Endothelial cell of umbilical vein (primary cell): ENCODE results near the gene CFAP141. TPM values are rescaled to one million over a fixed set of nuclear protein-coding genes. Genes with fewer than 3 reads are reported as not detected.

ENCODE experiments used
- BruUV-seq: library from RNA; stranded (reverse); fragments of 400-500 nt; replicated peaks from 2 replicates; lab custom pipeline; 2021; lab: Mats Ljungman, UMichigan
- CTCF ChIA-PET: fragments of 300-600, 350-600 bp; sonication (Branson Sonifier 250); formaldehyde crosslinking; loops from one replicate; lab custom pipeline; 2021; ENCODE audit warnings: antibody characterized with exemption, inconsistent platforms; lab: Charles Lee
- POLR2A ChIA-PET: fragments of 300-600, 350-600 bp; sonication (Branson Sonifier 250); formaldehyde crosslinking; loops from one replicate; lab custom pipeline; 2021; ENCODE audit warnings: antibody characterized with exemption, inconsistent platforms; lab: Charles Lee
- DNase-seq: peaks from one replicate; pipeline ENCODE4 v3.0.0-alpha.2; 2011; ENCODE audit warnings: low read depth, low spot score
- FAIRE-seq: peaks from 2 replicates; lab custom pipeline; 2011; peaks lifted over from hg19 to GRCh38; lab: Jason Lieb, UNC
- H2AFZ ChIP-seq: 2 replicates; pipeline ENCODE4 v1.6.0; 2012; ENCODE audit warnings: low read depth, low read length, control low read depth, inconsistent platforms
- H3K27ac ChIP-seq: 2 replicates; pipeline ENCODE4 v1.5.1; 2011; ENCODE audit warnings: low read depth, mild to moderate bottlenecking, control low read depth, low read length, moderate library complexity; ENCODE audit not compliant: insufficient read depth
- H3K27me3 ChIP-seq, 2 experiments: 2 replicates each; pipeline versions ENCODE4 v1.6.0 to v1.6.1; 2011; ENCODE audit warnings: low read length in 2 of 2, mixed read lengths in 1 of 2; ENCODE audit not compliant: control insufficient read depth in 2 of 2, insufficient read depth in 2 of 2
- H3K36me3 ChIP-seq, 2 experiments: 2 replicates in 1 of 2; 3 replicates in 1 of 2; pipeline ENCODE4 v1.5.1; 2011; ENCODE audit warnings: low read length in 2 of 2, mild to moderate bottlenecking in 1 of 2, moderate library complexity in 1 of 2; ENCODE audit not compliant: control insufficient read depth in 2 of 2, insufficient read depth in 2 of 2; ENCODE audit errors: extremely low read depth in 1 of 2
- H3K4me1 ChIP-seq: 3 replicates; pipeline ENCODE4 v1.5.1; 2011; ENCODE audit warnings: mild to moderate bottlenecking, low read length; ENCODE audit not compliant: control insufficient read depth, insufficient read depth; ENCODE audit errors: extremely low read depth
- H3K4me2 ChIP-seq: 2 replicates; pipeline ENCODE4 v1.6.1; 2011; ENCODE audit warnings: low read length, control low read depth, mixed read lengths; ENCODE audit not compliant: insufficient read depth
- H3K4me3 ChIP-seq, 3 experiments: fragments of 200-600 bp in 1 of 3; sonication (generic), shearing (Covaris generic) in 1 of 3; replicated peaks in 1 of 3; 2 replicates each; pipeline ENCODE4 v1.5.1; 2011 to 2016; ENCODE audit warnings: control low read depth in 3 of 3, low read length in 3 of 3, mild to moderate bottlenecking in 2 of 3, inconsistent platforms in 1 of 3, low read depth in 1 of 3, moderate library complexity in 1 of 3; ENCODE audit not compliant: insufficient read depth in 1 of 3
- H3K79me2 ChIP-seq: 2 replicates; pipeline ENCODE4 v1.6.0; 2012; ENCODE audit warnings: low read length, inconsistent platforms; ENCODE audit not compliant: control insufficient read depth, insufficient read depth
- H3K9ac ChIP-seq: replicated peaks from 2 replicates; pipeline ENCODE3; 2011; ENCODE audit warnings: low read length, control low read depth; ENCODE audit not compliant: insufficient read depth; ENCODE audit errors: extremely low read depth
- H3K9me1 ChIP-seq: replicated peaks from 3 replicates; pipeline ENCODE4 v1.6.0; 2011; ENCODE audit warnings: mild to moderate bottlenecking, low read length; ENCODE audit not compliant: control insufficient read depth, insufficient read depth; ENCODE audit errors: extremely low read depth
- H3K9me3 ChIP-seq: replicated peaks from 2 replicates; pipeline ENCODE4 v1.5.1; 2012; ENCODE audit warnings: low read length, inconsistent platforms; ENCODE audit not compliant: control insufficient read depth, insufficient read depth
- H4K20me1 ChIP-seq: replicated peaks from 2 replicates; pipeline ENCODE3; 2011; ENCODE audit warnings: mild to moderate bottlenecking, low read length; ENCODE audit not compliant: control insufficient read depth, insufficient read depth; ENCODE audit errors: extremely low read depth
- EZH2 ChIP-seq: IDR thresholded peaks from 2 replicates; pipeline ENCODE4 v1.6.1; 2012; ENCODE audit warnings: borderline replicate concordance, low read depth, mild to moderate bottlenecking, moderate library complexity, low read length, inconsistent platforms; ENCODE audit not compliant: severe bottlenecking
- FOS ChIP-seq: IDR thresholded peaks from 2 replicates; pipeline ENCODE4 v1.6.1; 2011; ENCODE audit warnings: mild to moderate bottlenecking, low read length, moderate library complexity, borderline replicate concordance; ENCODE audit not compliant: insufficient read depth
- GATA2 ChIP-seq: IDR thresholded peaks from 2 replicates; pipeline ENCODE4 v1.7.0; 2011; ENCODE audit warnings: low read depth, mild to moderate bottlenecking, moderate library complexity, mixed read lengths, low read length; ENCODE audit not compliant: insufficient read length, insufficient read depth
- JUN ChIP-seq: IDR thresholded peaks from 2 replicates; pipeline ENCODE4 v1.6.1; 2011; ENCODE audit warnings: borderline replicate concordance, low read depth; ENCODE audit not compliant: insufficient read length, insufficient read depth
- MAX ChIP-seq: IDR thresholded peaks from 2 replicates; pipeline ENCODE4 v1.6.1; 2011; ENCODE audit not compliant: insufficient read depth, insufficient read length
- MYC ChIP-seq: IDR thresholded peaks from one replicate; pipeline ENCODE4 v1.6.1; 2011; ENCODE audit warnings: mild to moderate bottlenecking, low read depth, low read length
- POLR2A ChIP-seq: IDR thresholded peaks from 2 replicates; pipeline ENCODE4 v1.6.1; 2012; ENCODE audit warnings: low read depth, mild to moderate bottlenecking, control low read depth, low read length
- POLR2AphosphoS5 ChIP-seq: IDR thresholded peaks from 2 replicates; pipeline ENCODE4 v1.6.1; 2012; ENCODE audit warnings: low read depth, mild to moderate bottlenecking, control low read depth, low read length, moderate library complexity; ENCODE audit not compliant: insufficient read depth
- dilution Hi-C: fragments of 300-500 bp; cut with MboI; formaldehyde crosslinking; loops from one replicate; pipeline ENCODE4 v1.15.0; 2019; ENCODE audit warnings: low sequenced_read_pairs; ENCODE audit not compliant: extremely low pct_ligation_motif_present
- intact Hi-C: fragments of 100-400 bp; cut with micrococcal nuclease; formaldehyde crosslinking; loops from one replicate; pipeline ENCODE4 v1.10.0; 2022
- polyA plus RNA-seq, 4 experiments: library from polyadenylated mRNA; depleted of rRNA in 3 of 4; stranded (reverse) in 3 of 4; unstranded in 1 of 4; fragments of >200 nt; gene quantifications; 2 replicates each; pipeline versions ENCODE4 v1.2.1 to v1.2.3, GENCODE V29; 2011 to 2012; ENCODE audit warnings: missing spikeins in 1 of 4
- total RNA-seq: library from RNA; stranded (reverse); gene quantifications from 2 replicates; pipeline ENCODE4 v1.2.3, GENCODE V29; 2021
- TF ChIP-seq, protein P1 (sequence below), 2 donors: IDR thresholded peaks; 1 replicate in 1 of 2; 2 replicates in 1 of 2; pipeline ENCODE4 v1.5.1; 2011; ENCODE audit warnings: low read length in 2 of 2, mild to moderate bottlenecking in 2 of 2, moderate library complexity in 2 of 2, control low read depth in 1 of 2, inconsistent platforms in 1 of 2, low read depth in 1 of 2; ENCODE audit not compliant: insufficient read depth in 1 of 2; ENCODE audit errors: extremely low read depth in 1 of 2

CFAP141 gene
- total and polyA plus RNA-seq, 2 donors (not counting 3 experiments of a cell fraction or from before 2014, with no cell fraction given) = not detected

DNA sequence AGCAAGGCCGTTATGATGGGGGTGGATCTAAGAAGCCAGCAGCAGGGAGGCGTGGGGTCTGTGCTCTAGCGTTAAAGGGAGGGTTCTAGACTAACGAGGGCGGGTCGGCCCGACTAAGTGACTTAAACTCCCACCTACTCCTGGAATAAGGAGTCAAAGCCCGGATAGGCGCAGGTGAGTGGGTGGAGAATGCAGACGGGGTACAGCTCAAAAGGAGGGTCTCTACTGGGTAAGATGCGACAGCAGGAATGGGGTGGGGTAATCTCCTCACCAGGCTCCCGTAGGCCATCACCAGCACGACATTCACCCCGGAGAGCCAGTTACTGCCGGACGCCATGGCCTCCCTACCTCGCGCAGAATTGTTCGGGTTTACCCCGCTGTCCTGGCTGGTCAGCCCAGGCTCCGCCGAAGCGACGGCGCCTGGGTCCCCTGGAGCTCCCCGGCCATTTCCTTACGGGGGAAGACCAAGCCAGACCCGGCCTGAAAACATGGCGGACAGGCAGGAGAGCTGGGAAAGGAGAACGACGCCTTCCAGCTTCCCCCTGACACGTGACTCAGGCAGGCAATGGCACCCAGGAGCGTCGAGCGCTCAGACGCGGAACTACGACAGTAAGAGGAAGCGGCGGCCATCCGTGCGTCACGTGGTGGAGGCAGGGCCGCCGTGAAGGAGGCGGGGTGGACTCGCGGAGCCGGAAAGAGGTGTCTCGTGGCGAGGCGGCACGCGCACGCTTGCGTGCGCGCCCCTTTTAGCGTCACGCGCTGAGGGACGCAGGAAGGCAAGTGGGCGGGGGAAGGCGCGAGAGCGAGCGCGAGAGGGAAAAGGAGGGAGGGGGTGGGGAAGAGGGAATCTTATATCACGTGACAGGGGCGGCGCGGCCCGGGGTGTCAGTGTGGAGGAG, 14.2 kb upstream of the CFAP141 start, which contains the start of gene UBAP2L:
Gene UBAP2L (plus strand): TSS at position 885 of the 899 bp plus-strand sequence. CDS start 4,169 bp downstream, outside the sequence.
- ChIA-PET POLR2A (interaction anchor here (0.7 to 1.3 kb wide), 6 partner anchors 10 to 671 kb away, joined by 3 to 9 read pairs (median 6); partner anchors contain the start of gene RPS27), CTCF (interaction anchor here (1.0 to 2.4 kb wide), 3 partner anchors 21 to 114 kb away, joined by 5 to 25 read pairs (median 7); no protein-coding TSS in a partner anchor)
- TF ChIP-seq GATA2 (no peak), MYC (peak; percentile 90), POLR2AphosphoS5 (peak; percentile 50), FOS (no peak), EZH2 (no peak), MAX (peak; percentile 99), JUN (no peak), POLR2A (peak; percentile 87)
- TF ChIP-seq, protein P1, sequence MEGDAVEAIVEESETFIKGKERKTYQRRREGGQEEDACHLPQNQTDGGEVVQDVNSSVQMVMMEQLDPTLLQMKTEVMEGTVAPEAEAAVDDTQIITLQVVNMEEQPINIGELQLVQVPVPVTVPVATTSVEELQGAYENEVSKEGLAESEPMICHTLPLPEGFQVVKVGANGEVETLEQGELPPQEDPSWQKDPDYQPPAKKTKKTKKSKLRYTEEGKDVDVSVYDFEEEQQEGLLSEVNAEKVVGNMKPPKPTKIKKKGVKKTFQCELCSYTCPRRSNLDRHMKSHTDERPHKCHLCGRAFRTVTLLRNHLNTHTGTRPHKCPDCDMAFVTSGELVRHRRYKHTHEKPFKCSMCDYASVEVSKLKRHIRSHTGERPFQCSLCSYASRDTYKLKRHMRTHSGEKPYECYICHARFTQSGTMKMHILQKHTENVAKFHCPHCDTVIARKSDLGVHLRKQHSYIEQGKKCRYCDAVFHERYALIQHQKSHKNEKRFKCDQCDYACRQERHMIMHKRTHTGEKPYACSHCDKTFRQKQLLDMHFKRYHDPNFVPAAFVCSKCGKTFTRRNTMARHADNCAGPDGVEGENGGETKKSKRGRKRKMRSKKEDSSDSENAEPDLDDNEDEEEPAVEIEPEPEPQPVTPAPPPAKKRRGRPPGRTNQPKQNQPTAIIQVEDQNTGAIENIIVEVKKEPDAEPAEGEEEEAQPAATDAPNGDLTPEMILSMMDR (IDR thresholded peaks at IDR 0.05; ENCODE audit: extremely low read depth in 1 of 2, insufficient read depth in 1 of 2, low read depth in 1 of 2, low read length in 2 of 2) = no peak
- peaks cover 7 to 10% of the 10 kb centered on the region in 2 experiments for H3K36me3 ChIP-seq
- intact Hi-C loops (loop anchor here (1.0 to 2.0 kb wide), 6 partner anchors 30 to 338 kb away; partner anchors contain the start of genes HAX1 and UBE2Q1), dilution Hi-C loops (no loop called here)
- H3K9ac ChIP-seq = peak within 1 kb of the TSS; percentile 98
- no peaks in the 10 kb centered on the region for H4K20me1 ChIP-seq
- DNase-seq (peak; percentile 100), FAIRE-seq (peak; percentile 91)
- peak within 1 kb of the TSS; percentile 93 for H3K4me2 ChIP-seq
- peaks cover 25% of the 10 kb centered on the region for H3K4me1 ChIP-seq
- H3K9me1 ChIP-seq = no peaks in the 10 kb centered on the region
- BruUV-seq = TSS peak; percentile 61
- peak within 1 kb of the TSS; percentile 93 for H3K27ac ChIP-seq
- peak within 1 kb of the TSS; percentile 29 for H2AFZ ChIP-seq
- peak within 1 kb of the TSS; percentile 65 to 93 (median 90) for H3K4me3 ChIP-seq
- no peaks in the 10 kb centered on the region for H3K9me3 ChIP-seq
- no peaks in the 10 kb centered on the region for H3K27me3 ChIP-seq
- peaks cover 83% of the 10 kb centered on the region for H3K79me2 ChIP-seq
